GM19025 (cell line): ENCODE results near the gene FRZB.

ENCODE experiments used
- ATAC-seq: cut with Tn5 transposase; IDR thresholded peaks from one replicate; pipeline ENCODE4 v1.9.1; 2021; ENCODE audit warnings: mild to moderate bottlenecking, low read depth, moderate library complexity; ENCODE audit not compliant: unreplicated experiment

FRZB gene

DNA sequence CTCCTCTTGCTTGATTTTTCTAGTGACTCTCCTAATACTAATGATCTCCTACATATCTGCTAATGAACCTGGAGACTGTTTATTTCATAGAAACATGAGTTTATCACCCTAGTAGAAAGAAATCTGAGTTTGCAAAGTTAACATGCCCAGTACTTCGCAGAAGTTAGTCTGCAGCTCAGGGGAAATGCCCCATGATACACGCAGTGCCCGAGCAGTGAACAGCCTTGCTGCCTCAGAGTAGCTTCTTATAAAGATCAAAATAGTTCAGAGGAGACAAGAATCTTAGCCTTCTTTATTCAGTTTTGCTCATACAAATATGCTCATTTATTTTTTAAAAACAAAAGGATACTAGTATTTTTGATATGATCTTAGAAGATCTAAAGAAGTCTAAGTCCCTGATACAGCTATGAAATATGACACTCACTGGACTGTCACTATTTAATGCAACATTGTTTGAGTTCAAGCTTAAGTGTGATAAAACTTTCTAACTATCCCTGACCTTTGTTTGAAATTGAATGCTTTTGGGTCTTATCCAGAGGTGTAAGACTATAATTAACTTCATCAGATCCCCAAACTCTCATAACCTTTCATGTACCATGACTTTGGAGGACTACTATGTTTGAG, 20.5 kb downstream of the FRZB start:
- ATAC-seq, result no peak

DNA sequence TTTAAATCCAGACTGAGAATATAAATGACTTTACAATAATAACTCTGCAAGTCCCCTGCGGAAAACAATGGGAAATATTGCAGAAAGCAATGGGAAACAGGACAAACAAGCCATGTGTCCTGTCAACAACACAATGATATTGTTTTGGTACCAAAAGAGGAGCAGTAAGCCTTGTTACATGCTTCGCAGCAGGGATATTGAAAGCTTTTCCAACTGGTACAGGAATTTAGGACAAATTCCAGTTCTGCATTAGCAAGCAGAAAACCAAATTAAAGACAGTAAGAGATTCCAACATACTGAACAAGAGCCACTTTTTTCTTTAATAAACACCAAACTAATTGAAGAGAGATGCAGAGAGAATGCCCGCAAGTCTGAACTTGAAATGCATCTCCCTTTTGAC, 30.0 kb downstream of the FRZB start:
- ATAC-seq, result no peak

DNA sequence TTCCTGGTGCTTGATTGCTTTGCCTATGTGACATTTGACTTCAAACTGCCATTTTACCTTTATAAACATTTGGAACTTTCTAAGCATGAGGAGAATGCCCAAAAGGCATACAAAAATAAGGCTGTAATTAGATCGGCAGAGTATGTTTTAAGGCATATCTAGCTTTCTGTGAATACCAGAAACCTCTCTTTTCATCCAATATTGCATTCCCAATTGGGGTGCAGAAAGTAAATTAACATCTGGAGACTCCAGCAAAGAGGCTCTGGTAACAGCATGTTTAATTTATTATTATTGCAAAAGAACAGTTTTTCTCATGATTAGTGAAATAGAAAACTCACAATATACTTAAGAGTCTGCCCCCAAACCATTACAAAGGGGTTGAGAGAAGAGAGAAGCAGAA, 32.1 kb downstream of the FRZB start:
- no peak for ATAC-seq

DNA sequence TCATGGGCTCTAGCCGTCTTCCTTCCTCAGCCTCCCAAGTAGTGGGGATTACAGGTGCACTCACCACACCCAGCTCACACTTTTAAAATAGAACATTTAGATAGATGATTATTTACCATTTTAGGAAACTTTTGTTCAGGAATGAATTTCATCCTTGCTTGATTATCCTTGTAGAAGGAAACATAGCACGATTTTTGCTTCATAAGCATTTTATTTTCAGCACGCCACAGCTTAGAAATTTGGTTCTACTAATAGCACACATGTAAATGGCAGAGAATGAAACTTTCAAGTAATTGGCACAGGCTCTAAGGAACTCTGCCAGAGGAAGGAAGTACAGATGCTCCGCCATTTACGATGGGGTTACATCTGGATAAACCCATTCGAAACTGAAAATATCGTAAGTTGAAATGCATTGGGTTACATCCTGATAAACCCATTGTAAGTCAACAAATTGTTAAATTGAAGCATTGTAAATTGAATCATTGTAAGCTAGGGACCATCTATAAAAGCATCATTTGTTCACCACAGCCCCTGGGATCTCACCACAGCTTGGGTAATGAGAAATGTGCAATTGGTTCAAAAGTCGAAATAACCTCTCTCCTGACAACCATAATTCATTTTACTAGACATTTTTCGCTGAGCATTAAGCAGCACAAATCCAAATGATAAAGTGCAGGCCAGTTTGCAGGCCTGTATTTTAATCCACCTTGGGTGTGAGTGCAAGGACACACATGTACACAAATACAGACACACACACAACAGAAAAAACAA, 33.2 kb downstream of the FRZB start:
- no peak for ATAC-seq

DNA sequence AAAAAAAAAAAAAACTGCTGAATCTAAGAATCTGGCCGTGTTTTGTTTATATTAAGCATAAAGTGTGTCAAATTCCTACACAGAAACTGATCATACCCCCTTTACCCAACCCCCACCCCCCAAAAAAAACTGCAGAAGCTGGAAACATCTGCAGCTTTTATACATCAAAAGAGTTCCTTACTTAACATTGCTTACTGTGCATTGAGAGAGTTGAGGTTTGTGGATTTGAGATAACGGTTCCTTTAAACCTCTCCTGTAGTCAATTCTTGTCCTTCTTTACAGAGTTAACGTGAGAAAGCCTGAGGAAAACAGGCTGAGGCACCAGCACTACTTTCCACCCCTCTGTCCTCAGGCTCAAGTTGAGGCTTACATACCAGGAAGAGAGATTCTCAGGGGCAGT, 34.5 kb downstream of the FRZB start:
- no peak for ATAC-seq

DNA sequence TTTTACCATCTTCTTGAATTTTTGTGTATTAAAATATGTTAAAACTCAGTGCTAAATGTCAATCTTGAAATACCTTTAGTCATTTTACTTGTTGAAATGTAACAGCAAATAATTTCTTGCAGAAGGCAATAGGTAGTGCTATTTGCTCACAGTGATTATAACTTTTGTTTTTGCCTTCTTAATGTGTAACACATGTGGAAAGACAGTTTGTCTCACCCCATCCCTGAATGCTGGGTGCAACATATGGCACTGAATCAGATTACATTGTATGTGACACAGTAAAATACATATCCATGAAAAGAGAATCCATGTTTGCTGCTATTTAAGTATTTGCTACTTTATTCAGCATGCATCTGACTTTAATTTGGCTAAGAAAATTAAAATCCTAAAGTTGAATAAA, 35.3 kb downstream of the FRZB start:
- ATAC-seq, result no peak

DNA sequence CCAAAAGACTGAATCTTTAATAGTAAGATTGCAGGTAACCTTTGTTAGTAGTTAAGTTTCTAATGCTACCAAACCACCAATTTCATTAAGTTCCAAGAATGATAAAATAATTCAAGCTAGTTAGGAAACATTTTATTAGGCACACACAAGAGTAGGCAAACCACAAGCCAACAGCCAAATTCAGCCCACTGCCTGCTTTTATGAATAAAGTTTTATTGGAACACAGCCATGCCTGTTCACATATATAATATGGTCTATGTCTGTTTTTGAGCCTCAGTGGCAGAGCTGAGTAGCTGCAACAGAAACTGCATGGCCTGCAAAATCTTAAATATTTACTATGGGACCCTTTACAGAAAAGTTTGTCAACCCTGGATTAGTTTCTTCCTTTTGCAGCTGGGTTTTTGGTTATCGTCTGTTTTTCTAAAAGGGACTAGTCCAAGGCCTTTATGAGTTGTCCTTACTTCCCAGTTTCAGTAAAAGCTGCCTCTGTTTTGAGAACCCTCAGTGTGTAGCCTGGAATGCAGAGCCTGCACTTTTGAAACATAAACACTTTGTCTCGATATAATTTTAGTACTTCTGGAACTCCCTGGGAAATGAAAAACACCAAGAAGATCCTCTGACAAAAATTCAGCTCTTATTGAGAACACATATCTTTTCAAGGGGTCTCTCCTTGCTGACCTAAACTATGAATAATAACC, 39.1 kb downstream of the FRZB start:
- no peak for ATAC-seq

DNA sequence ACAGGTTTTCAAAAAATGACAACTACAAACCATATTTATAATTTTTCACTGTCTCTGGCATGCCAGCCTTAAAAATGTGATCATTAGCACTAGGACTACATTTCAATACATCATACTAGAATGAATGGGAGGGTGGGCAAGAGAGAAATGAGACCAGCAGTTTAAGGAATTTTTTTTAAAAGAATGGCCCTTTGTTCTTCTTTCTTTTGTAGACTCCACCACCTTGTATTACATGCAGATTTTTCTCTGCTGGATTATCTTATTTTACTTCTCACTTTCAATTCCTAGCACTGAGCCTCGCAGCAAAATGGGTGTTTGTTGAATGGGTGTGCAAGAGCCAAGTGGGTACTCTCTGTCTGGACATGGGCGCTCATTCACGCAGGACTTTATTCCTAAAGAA, 39.9 kb downstream of the FRZB start:
- no peak for ATAC-seq

DNA sequence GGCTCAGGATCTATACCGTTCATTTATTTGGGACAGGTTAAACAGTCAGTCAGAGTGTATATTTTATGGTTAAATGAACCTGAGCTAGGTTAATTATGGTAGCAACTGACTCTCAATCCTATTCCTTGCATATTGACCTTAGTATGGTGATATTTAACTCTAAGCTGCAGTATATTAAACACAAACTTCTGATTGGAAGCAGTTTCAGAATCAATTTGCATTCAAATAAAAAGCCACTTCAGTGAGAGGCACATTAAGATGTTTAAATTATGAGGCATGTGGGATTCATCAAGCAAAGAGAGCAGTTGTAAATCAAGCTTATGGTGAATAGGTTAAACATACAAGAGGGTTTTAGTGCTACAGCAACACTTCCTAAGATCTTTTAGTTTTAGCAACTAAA, 40.4 kb downstream of the FRZB start:
- no peak for ATAC-seq

DNA sequence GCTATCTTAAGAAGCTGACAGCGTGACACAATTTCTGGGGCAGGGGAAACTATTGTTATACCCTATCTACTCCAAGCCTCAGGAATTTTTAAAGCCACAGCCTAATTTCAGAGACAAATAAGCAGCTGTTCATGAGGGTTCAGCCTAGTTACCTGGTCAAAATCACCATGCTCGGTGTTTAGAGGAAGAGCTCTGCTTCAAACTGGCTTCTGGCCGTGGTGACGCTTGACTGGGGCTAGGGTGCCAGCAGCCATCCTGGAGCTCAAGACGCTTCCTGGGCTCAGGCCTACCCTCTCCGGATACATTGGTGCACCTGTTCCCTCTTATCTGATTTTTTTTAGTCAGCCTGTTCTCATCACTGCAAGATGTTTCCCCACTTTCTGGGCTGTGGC, 41.7 kb downstream of the FRZB start:
- no peak for ATAC-seq

DNA sequence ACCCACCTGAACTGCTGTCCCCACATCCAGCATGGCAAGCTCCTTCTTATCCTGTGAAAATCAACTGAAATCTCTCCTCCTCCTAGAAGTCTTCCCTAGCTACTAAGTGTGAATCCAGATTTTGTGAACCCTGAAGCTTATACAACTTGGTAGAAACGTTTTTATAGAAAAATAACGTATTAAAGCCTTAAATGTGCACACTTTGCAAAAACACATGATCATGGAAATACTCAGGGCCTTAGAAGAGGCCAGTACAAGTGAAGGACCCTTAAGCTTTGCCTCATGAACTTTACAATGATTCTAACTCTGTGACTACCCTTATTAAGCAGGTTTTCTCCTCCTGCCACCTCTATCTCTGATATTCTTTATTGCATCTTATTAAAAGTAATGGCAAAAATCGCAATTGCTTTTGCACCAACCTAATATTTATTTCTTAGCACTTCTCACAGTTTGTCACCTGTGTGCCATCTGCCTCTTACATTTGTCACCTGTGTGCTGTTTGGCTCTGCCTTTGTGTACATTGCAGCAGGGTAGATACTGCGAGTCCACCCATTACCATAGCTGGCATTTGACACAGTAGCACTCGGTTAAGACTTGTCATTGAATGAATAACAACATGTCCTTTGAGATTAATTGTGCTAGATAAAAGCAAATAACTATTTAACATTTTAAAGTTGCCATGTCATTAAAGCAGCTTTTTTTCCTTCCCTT, 42.2 kb downstream of the FRZB start:
- ATAC-seq, result no peak

DNA sequence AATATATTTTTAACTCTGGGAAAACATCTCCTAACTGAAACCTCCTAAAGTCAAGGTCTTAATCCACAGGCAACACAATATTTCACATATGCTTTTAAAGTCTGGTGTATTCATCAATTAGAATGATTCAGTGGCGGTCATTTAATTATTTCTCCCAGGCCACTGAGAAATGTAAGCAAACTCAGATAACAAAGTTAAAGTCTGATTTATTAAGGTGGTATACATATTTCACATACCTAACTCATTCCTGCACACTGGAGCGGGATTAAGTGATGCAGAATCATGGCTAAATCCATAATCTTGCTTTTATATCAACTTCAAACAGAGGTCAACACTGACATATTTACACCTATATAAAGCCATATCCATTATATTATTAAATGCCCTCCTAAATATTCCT, 43.7 kb downstream of the FRZB start:
- no peak for ATAC-seq

DNA sequence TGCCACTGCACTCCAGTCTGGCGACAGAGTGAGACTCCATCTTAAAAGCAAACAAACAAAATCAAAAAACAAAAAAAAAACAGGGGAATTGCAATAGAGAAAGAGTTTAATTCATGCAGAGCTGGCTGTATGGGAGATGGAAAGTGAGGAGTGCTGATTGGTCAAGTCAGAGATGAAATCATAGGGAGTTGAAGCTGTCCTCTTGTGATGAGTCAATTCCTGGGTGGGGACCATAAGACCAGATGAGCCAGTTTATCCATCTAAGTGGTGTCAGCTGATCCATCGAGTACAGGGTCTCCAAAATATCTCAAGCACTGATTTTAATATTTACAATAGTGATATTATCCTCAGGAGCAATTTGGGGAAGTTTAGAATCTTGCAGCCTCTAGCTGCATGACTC, 45.3 kb downstream of the FRZB start:
- no peak for ATAC-seq

DNA sequence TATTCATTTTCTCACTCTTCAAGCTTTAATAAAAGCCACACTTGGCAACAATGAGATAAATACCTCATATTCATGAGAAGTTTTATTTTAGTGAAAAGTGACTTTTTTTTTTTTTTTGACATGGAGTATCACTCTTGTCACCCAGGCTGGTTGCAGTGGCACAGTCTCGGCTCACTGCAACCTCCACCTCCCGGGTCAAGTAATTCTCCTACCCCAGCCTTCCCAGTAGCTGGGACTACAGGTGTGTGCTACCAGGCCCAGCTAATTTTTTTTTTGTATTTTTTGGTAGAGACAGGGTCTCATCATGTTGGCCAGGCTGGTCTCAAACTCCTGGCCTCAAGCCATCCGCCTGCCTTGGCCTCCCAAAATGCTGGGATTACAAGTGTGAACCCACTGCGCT, 47.0 kb downstream of the FRZB start:
- ATAC-seq, result no peak

DNA sequence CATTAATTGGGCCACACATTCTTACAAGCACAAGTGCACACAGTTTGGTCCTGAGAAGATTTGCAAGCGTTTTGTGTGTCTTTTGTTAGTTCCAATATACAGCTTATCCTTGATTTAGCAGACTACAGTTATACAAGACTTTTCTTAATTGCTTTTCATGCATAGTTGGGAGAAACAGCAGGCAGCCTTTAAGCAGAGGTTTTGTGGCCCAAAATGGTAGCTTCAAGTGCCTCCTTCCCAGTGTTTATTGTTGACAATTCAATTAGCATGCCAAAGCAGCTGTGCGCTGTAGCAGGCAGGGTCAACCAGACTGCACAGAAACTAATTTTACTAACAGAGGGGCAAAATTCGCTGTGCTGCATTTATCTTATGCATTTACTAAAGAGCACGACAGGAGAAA, 47.5 kb downstream of the FRZB start:
- no peak for ATAC-seq

DNA sequence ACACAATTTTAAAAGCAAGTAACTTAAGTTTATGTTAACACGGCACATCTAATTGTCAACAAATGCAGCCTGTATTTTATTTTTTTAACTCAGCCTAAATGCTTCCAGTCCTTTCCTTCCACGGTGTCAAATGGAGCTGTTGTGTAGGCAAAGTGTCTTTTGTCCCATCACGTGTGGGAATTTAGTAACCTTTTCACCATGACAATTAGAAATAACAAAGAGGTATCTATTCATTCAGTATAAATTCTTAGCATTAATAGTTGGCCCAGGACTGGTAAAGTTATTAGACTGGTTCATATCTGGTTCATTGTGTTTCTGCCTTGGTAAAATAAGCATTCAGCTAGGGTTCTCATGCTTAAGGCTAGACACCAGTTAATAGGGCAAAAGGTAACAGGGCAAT, 47.9 kb downstream of the FRZB start:
- ATAC-seq, result no peak

DNA sequence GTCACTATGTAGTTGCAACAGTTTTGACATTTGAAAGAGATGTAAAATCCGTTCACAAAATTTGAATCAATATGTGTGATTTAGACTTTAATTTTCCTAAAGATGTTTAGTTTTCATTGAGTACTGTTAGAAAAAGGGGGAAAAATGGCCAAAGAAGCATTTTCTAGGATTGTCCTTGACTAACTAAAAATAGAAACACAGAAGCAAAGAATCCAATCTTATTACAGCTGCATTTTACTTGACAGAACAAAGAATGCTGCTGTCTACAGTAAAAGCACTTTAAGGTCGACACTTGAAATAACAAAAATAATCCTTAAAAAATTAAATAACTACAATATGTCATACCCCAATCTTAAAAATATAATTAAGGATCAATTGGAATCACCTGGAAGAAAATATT, 48.9 kb downstream of the FRZB start:
- ATAC-seq, result no peak

DNA sequence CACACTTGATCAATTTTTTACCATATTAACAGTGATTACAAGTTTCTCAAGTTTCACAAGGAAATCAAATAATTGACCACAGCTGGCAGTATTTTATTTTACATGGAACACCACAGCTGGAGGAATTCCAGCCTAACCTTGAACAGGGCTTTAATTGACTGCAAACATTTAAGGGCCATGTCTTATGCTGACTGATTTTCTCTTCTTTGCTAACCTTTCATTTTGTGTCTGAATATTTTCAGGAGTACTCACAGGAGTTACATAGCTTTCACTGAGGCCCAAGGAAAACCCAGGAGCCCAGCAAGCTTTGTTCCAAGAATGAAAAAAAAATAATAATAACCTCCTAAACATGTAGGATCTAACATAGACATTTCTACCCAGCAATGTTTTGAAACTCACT, 49.6 kb downstream of the FRZB start:
- ATAC-seq, result no peak

DNA sequence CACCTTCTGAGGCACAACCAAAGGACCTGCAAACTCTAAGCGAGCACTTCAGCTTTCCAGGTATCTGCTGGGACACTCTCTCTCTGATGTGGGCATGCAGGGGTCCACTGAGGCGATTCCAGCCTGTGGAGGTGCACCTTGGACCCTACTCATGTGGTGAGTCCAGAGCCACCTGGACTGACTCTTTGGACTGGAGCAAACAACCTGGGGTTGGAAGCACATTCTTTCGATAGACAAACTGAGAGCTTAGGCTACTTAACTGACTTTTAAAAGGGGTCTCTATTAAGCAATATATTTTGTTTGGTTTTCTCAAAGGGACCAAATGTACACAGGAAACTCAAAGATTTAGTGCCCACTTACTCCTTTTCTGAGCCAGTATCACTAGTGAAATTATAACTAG, 51.6 kb downstream of the FRZB start:
- ATAC-seq, result no peak

DNA sequence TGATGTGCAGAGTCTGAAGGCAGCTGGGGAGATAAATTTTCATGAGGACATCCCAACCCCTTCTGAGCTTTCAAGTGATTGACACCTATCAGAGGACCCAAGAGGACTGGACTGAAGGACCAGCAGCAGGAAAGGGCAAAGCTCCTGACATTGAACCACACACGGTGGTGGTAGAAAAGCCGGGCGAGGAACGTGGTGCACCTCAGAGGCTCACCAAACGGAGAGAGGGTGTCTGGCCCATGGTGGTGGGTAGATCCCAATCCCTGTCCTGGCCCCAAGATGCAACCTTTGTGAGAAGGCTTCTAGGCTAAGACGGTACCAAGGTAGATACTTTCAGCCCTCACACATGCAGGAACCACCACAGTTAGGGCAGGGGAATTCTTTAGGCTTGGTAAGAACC, 52.1 kb downstream of the FRZB start:
- ATAC-seq, result no peak

DNA sequence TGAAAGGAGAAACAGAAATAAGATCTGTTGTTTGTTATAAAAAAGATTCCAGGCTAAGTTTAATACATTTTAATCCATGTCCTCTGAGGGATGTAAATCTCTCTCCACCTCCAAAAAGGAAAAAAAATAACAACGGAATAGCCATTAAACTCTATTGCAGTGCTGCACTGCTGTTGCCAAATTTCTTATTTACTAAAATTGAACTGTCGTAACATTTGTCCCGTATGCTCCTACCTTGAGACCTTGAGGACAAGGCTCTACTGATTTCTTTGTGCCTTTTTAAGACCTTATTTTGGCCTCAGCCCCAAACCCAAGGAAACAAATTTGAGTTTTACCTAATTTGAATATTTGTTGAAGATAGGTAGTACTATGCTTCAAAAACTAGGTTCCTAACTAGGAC, 56.4 kb downstream of the FRZB start:
- ATAC-seq, result no peak
